Amygdala (tissue), 56 donors: ENCODE measurements around the gene LRCH4.

Experiments
- DNase-seq, 56 donors: peaks; one replicate each; lab custom pipeline; 2025; lab: John Stamatoyannopoulos, UW

LRCH4 gene

GRCh38 chr7:100606313-100606712, 20.4 kb upstream of the LRCH4 start:
- no peak for DNase-seq

GRCh38 chr7:100604976-100605911, 19.3 kb upstream of the LRCH4 start:
- DNase-seq: peak in 6 of 56 donors; percentile 5 to 40 (median 20)

- peak in 31 of 56 donors; percentile 6 to 75 (median 32) for DNase-seq
Measured at GRCh38 chr7:100604028-100604975, 18.4 kb upstream of the LRCH4 start.

GRCh38 chr7:100603726-100604027, 17.7 kb upstream of the LRCH4 start:
- DNase-seq: no peak

GRCh38 chr7:100602889-100603725, 17.2 kb upstream of the LRCH4 start:
- no peak for DNase-seq

- DNase-seq: no peak
Measured at GRCh38 chr7:100600730-100601038, 14.8 kb upstream of the LRCH4 start.

GRCh38 chr7:100599911-100600729, 14.2 kb upstream of the LRCH4 start:
- no peak for DNase-seq

GRCh38 chr7:100598425-100598824, 12.5 kb upstream of the LRCH4 start:
- DNase-seq: no peak

GRCh38 chr7:100595188-100595587, 9.3 kb upstream of the LRCH4 start:
- no peak for DNase-seq

- no peak for DNase-seq
Measured at GRCh38 chr7:100591596-100591995, 5.7 kb upstream of the LRCH4 start.

- no peak for DNase-seq
Measured at GRCh38 chr7:100590077-100590737, 4.3 kb upstream of the LRCH4 start.

GRCh38 chr7:100589341-100589947, 3.5 kb upstream of the LRCH4 start:
- no peak for DNase-seq

- peak in 2 of 56 donors; percentile 6 to 19 for DNase-seq
Measured at GRCh38 chr7:100588438-100588837, 2.5 kb upstream of the LRCH4 start.

GRCh38 chr7:100586266-100587025, 517 bp upstream of the LRCH4 start, which contains the start of gene FBXO24:
Gene FBXO24, plus strand, starts transcription at chr7:100586328. Its CDS starts 298 bp downstream, at chr7:100586626.
- DNase-seq: peak; percentile 96 to 100 (median 100)

- no peak for DNase-seq
Measured at GRCh38 chr7:100584683-100585510, 1.0 kb downstream of the LRCH4 start.

GRCh38 chr7:100584054-100584682, 1.8 kb downstream of the LRCH4 start:
- no peak for DNase-seq
